ENCODE measurements around the gene AP2A1. TPM values are rescaled to one million over a fixed set of nuclear protein-coding genes. Genes with fewer than 3 reads are reported as not detected.

AP2A1 gene
- total and polyA plus RNA-seq, 4 donors = 20.1 to 123 (median 57.5) TPM

GRCh38 chr19:49831592-49831991 lies 64.8 kb downstream of the AP2A1 start:
- WGBS = 95% methylated on average over 8 of the region's 8 CpGs
- Histone ChIP-seq H3K4me1 (ENCODE audit: control insufficient read depth in 4 of 4, insufficient read depth in 4 of 4, low read length in 3 of 4) (no peaks in the 10 kb centered on the region), H3K36me3 (ENCODE audit: control insufficient read depth in 4 of 4, insufficient read depth in 3 of 4, low read depth in 1 of 4, low read length in 3 of 4) (peaks cover 5 to 53% (median 19%) of the 10 kb centered on the region in 4 donors), H3K9ac (ENCODE audit: low read depth in 1 of 2, low read length in 2 of 2) (no peak overlapping the region), H3K27me3 (ENCODE audit: control insufficient read depth in 4 of 4, insufficient read depth in 4 of 4, low read length in 3 of 4) (no peaks in the 10 kb centered on the region), H3K9me3 (ENCODE audit: control insufficient read depth in 4 of 4, low read length in 3 of 4) (no peaks in the 10 kb centered on the region), H3K4me3 (ENCODE audit: low read depth in 1 of 3, low read length in 3 of 3) (no peak overlapping the region), H3K27ac (ENCODE audit: low read depth in 1 of 2, low read length in 2 of 2) (no peak overlapping the region)
- no peak for TF ChIP-seq NR2F2 (IDR thresholded peaks at IDR 0.05)
- no peak for TF ChIP-seq TAF1 (conservative IDR thresholded peaks at IDR 0.05)
- TF ChIP-seq CTCF (IDR thresholded peaks at IDR 0.05; ENCODE audit: low read depth, low read length, missing input control) = no peak
- no peak for TF ChIP-seq ZBTB33 (IDR thresholded peaks at IDR 0.05)
- no peak for TF ChIP-seq MAX (IDR thresholded peaks at IDR 0.05)
- TF ChIP-seq RAD21 (IDR thresholded peaks at IDR 0.05) = no peak
- DNase-seq (ENCODE audit: low spot score) = no peak

GRCh38 chr19:49832556-49832955 lies 65.8 kb downstream of the AP2A1 start:
- Histone ChIP-seq H3K9me3 (ENCODE audit: control insufficient read depth in 4 of 4, low read length in 3 of 4) (no peaks in the 10 kb centered on the region), H3K27me3 (ENCODE audit: control insufficient read depth in 4 of 4, insufficient read depth in 4 of 4, low read length in 3 of 4) (no peaks in the 10 kb centered on the region), H3K4me1 (ENCODE audit: control insufficient read depth in 4 of 4, insufficient read depth in 4 of 4, low read length in 3 of 4) (no peaks in the 10 kb centered on the region), H3K4me3 (ENCODE audit: low read depth in 1 of 3, low read length in 3 of 3) (no peak overlapping the region), H3K27ac (ENCODE audit: low read depth in 1 of 2, low read length in 2 of 2) (no peak overlapping the region), H3K36me3 (ENCODE audit: control insufficient read depth in 4 of 4, insufficient read depth in 3 of 4, low read depth in 1 of 4, low read length in 3 of 4) (peaks cover 5 to 49% (median 22%) of the 10 kb centered on the region in 4 donors), H3K9ac (ENCODE audit: low read depth in 1 of 2, low read length in 2 of 2) (no peak overlapping the region)
- no peak for DNase-seq (ENCODE audit: low spot score)
- 82% methylated on average over 9 of the region's 9 CpGs for WGBS
- TF ChIP-seq NR2F2 (IDR thresholded peaks at IDR 0.05) (no peak), MAX (IDR thresholded peaks at IDR 0.05) (no peak), YY1 (IDR thresholded peaks at IDR 0.05) (no peak), REST (IDR thresholded peaks at IDR 0.05) (no peak), ZBTB33 (IDR thresholded peaks at IDR 0.05) (no peak), EGR1 (IDR thresholded peaks at IDR 0.05; ENCODE audit: low read depth in 2 of 2) (no peak), FOXA1 (IDR thresholded peaks at IDR 0.05) (no peak), HNF4G (IDR thresholded peaks at IDR 0.05) (no peak), ATF3 (IDR thresholded peaks at IDR 0.05) (no peak), TAF1 (conservative IDR thresholded peaks at IDR 0.05) (no peak), RXRA (IDR thresholded peaks at IDR 0.05) (no peak), GABPA (IDR thresholded peaks at IDR 0.05 in 1 of 2, conservative IDR thresholded peaks at IDR 0.05 in 1 of 2) (no peak)

All from liver (tissue), 9 donors.